Hepatocyte (in vitro differentiated cells): ENCODE results near the gene SLC40A1. TPM values are rescaled to one million over a fixed set of nuclear protein-coding genes. Genes with fewer than 3 reads are reported as not detected.

Experiments used
- DNase-seq: peaks from one replicate; pipeline ENCODE4 v3.0.0-alpha.2; 2016; ENCODE audit warnings: low spot score
- H2AFZ ChIP-seq: fragments of 200-600 bp; sonication (generic); 2 replicates; pipeline ENCODE4 v1.6.0; 2016; ENCODE audit warnings: antibody characterized with exemption, mild to moderate bottlenecking
- H3K27ac ChIP-seq: fragments of 200-600 bp; sonication (generic); 2 replicates; pipeline ENCODE4 v1.5.1; 2016; ENCODE audit warnings: mild to moderate bottlenecking
- H3K27me3 ChIP-seq: fragments of 200-600 bp; sonication (generic); 2 replicates; pipeline ENCODE4 v1.6.1; 2016
- H3K36me3 ChIP-seq: fragments of 200-600 bp; sonication (generic); replicated peaks from 2 replicates; pipeline ENCODE4 v1.5.1; 2016; ENCODE audit warnings: low read depth; ENCODE audit not compliant: insufficient read depth
- H3K4me1 ChIP-seq: fragments of 200-600 bp; sonication (generic); 2 replicates; pipeline ENCODE4 v1.5.1; 2016; ENCODE audit warnings: mild to moderate bottlenecking, moderate library complexity; ENCODE audit not compliant: insufficient read depth
- H3K4me2 ChIP-seq: fragments of 200-600 bp; sonication (generic); 2 replicates; pipeline ENCODE4 v1.6.0; 2016
- H3K4me3 ChIP-seq: fragments of 200-600 bp; sonication (generic); 2 replicates; pipeline ENCODE4 v1.5.1; 2016; ENCODE audit warnings: mild to moderate bottlenecking
- H3K79me2 ChIP-seq: fragments of 200-600 bp; sonication (generic); 2 replicates; pipeline ENCODE4 v1.6.0; 2017; ENCODE audit warnings: mild to moderate bottlenecking
- H3K9me2 ChIP-seq: fragments of 200-600 bp; sonication (generic); replicated peaks from 2 replicates; pipeline ENCODE4 v1.6.0; 2017; ENCODE audit warnings: mild to moderate bottlenecking; ENCODE audit not compliant: insufficient read depth
- H3K9me3 ChIP-seq: fragments of 200-600 bp; sonication (generic); 2 replicates; pipeline ENCODE4 v1.5.1; 2016; ENCODE audit warnings: low read depth, mild to moderate bottlenecking
- H4K20me1 ChIP-seq: fragments of 200-600 bp; sonication (generic); 2 replicates; pipeline ENCODE4 v1.6.0; 2016; ENCODE audit warnings: mild to moderate bottlenecking; ENCODE audit not compliant: insufficient read depth, poor library complexity, severe bottlenecking
- EZH2 ChIP-seq: fragments of 200-600 bp; sonication (generic); IDR thresholded peaks from 2 replicates; pipeline ENCODE4 v1.6.1; 2016; ENCODE audit warnings: antibody characterized with exemption, mild to moderate bottlenecking, borderline replicate concordance
- EZH2phosphoT487 ChIP-seq: fragments of 200-600 bp; sonication (generic); IDR thresholded peaks from one replicate; pipeline ENCODE4 v1.6.1; 2018; ENCODE audit warnings: antibody characterized with exemption, mild to moderate bottlenecking, low read depth, moderate library complexity; ENCODE audit not compliant: unreplicated experiment, severe bottlenecking
- WGBS: methylation state at CpG from one replicate; pipeline ENCODE4 v1.1.6; 2016; ENCODE audit warnings: low lambda C conversion rate; ENCODE audit errors: missing lambda C conversion rate; 5-methylcytosine and 5-hydroxymethylcytosine counted together
- polyA plus RNA-seq: library from polyadenylated mRNA; unstranded; fragments of >200 nt; fragmentation: Nextera tagmentation; extraction: Ambion mirVana; gene quantifications from 2 replicates; pipeline ENCODE4 v1.2.1, GENCODE V29; 2016
- total RNA-seq: library from RNA; depleted of rRNA; stranded (reverse); fragments of >200 nt; gene quantifications from 2 replicates; pipeline ENCODE4 v1.2.3, GENCODE V29; 2014
- TF ChIP-seq, protein P1 (sequence below): fragments of 200-600 bp; sonication (generic); IDR thresholded peaks from 2 replicates; pipeline ENCODE4 v1.5.1; 2016; ENCODE audit warnings: antibody characterized with exemption, mild to moderate bottlenecking; ENCODE audit not compliant: poor library complexity

Gene SLC40A1
- total and polyA plus RNA-seq, 2 experiments from 2014 or later: 186 to 225 TPM

DNA sequence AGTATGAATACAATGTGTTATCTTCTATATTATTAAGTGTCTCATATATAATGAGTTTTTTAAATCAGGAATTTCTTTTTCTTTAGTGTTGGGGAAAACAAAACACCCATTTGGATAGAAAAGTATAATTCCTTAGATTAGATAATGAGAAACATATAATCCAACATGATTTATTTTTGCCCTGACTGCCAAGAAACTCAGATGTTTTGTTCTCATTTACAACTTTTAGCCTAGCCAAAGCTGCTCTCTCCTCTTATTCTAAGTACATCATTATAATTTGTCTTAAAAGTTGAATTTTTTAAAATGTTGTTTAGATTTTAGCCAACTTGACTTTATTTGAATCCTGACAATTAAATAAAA lies 68.6 kb downstream of the SLC40A1 start:
- Histone ChIP-seq H3K79me2 (no peaks in the 10 kb centered on the region), H3K27ac (no peak overlapping the region), H3K4me3 (no peak overlapping the region), H3K9me2 (no peaks in the 10 kb centered on the region), H3K4me1 (no peaks in the 10 kb centered on the region), H3K4me2 (no peak overlapping the region), H3K9me3 (no peaks in the 10 kb centered on the region), H4K20me1 (no peaks in the 10 kb centered on the region), H3K36me3 (no peaks in the 10 kb centered on the region), H2AFZ (no peak overlapping the region), H3K27me3 (no peaks in the 10 kb centered on the region)
- TF ChIP-seq EZH2 (no peak), EZH2phosphoT487 (no peak)
- TF ChIP-seq, protein P1, sequence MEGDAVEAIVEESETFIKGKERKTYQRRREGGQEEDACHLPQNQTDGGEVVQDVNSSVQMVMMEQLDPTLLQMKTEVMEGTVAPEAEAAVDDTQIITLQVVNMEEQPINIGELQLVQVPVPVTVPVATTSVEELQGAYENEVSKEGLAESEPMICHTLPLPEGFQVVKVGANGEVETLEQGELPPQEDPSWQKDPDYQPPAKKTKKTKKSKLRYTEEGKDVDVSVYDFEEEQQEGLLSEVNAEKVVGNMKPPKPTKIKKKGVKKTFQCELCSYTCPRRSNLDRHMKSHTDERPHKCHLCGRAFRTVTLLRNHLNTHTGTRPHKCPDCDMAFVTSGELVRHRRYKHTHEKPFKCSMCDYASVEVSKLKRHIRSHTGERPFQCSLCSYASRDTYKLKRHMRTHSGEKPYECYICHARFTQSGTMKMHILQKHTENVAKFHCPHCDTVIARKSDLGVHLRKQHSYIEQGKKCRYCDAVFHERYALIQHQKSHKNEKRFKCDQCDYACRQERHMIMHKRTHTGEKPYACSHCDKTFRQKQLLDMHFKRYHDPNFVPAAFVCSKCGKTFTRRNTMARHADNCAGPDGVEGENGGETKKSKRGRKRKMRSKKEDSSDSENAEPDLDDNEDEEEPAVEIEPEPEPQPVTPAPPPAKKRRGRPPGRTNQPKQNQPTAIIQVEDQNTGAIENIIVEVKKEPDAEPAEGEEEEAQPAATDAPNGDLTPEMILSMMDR: no peak
- DNase-seq: no peak

DNA sequence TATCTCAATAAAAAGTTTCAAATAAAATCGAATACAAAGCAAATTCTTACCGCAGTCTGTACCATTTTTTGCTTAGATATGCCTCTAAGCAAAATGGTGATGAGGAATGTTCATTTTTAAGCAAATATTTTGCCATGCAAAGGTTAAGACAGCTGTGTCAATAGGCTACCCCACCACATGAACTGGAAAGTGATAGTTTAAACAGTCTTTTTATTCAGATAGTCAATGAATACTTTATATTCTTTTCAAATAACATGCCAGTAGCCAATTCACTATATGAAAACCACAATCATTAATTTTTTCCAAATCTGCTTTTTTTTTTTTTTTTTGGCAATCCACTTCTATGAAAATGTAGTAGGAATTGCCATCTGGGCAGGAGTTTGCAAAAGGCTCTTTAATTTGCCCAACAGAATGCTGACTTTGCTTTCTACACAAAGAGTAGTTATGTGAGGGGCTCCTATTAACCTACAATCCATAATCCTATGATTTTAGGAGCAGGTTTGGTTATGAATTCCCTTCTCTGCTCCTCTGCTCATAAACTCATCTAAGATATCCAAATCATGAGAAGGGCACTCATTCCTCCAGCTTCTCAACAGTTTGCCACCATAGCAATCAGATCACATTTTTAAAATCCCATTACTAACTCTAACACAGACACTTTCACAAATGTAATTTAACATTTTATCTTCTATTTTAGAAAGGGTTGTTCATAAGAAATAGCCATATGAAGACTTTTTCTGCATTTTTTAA lies 69.2 kb downstream of the SLC40A1 start:
- H3K36me3 ChIP-seq: no peaks in the 10 kb centered on the region
- H3K4me3 ChIP-seq: no peak overlapping the region
- H3K27me3 ChIP-seq: no peaks in the 10 kb centered on the region
- no peak for DNase-seq
- no peaks in the 10 kb centered on the region for H3K79me2 ChIP-seq
- WGBS: 87% methylated on average over 2 of the region's 2 CpGs
- H3K4me1 ChIP-seq: no peaks in the 10 kb centered on the region
- no peak overlapping the region for H3K4me2 ChIP-seq
- no peak overlapping the region for H3K27ac ChIP-seq
- H3K9me3 ChIP-seq: no peaks in the 10 kb centered on the region
- no peak for TF ChIP-seq EZH2
- TF ChIP-seq, protein P1: no peak
- TF ChIP-seq EZH2phosphoT487: no peak
- no peaks in the 10 kb centered on the region for H3K9me2 ChIP-seq
- no peaks in the 10 kb centered on the region for H4K20me1 ChIP-seq
- H2AFZ ChIP-seq: no peak overlapping the region

Other genes with a start within 250 kb of the SLC40A1 start
- gene WDR75, start 139.3 kb downstream of the SLC40A1 start, total RNA-seq: 38.7 and 45.3 TPM in 2 replicates
- gene WDR75, start 139.3 kb downstream of the SLC40A1 start, polyA plus RNA-seq: 20.1 and 21.0 TPM in 2 replicates
- 64.7 and 66.9 TPM in 2 replicates for gene ASNSD1, start 80.7 kb upstream of the SLC40A1 start, total RNA-seq
- 38.4 and 41.0 TPM in 2 replicates for gene ASNSD1, start 80.7 kb upstream of the SLC40A1 start, polyA plus RNA-seq
- gene ANKAR, start 93.9 kb upstream of the SLC40A1 start, total RNA-seq: 3.1 and 4.0 TPM in 2 replicates
- 4.6 and 5.3 TPM in 2 replicates for gene ANKAR, start 93.9 kb upstream of the SLC40A1 start, polyA plus RNA-seq
- 9.2 and 10.2 TPM in 2 replicates for gene OSGEPL1, start 182.0 kb upstream of the SLC40A1 start, total RNA-seq
- gene OSGEPL1, start 182.0 kb upstream of the SLC40A1 start, polyA plus RNA-seq: 6.7 and 8.3 TPM in 2 replicates
- gene ORMDL1, start 203.6 kb upstream of the SLC40A1 start, total RNA-seq: 69.9 and 77.6 TPM in 2 replicates
- 92.6 and 102 TPM in 2 replicates for gene ORMDL1, start 203.6 kb upstream of the SLC40A1 start, polyA plus RNA-seq
- gene PMS1, start 203.7 kb upstream of the SLC40A1 start, total RNA-seq: 14.6 and 21.2 TPM in 2 replicates
- gene PMS1, start 203.7 kb upstream of the SLC40A1 start, polyA plus RNA-seq: 13.1 and 16.0 TPM in 2 replicates